Activated CD4-positive, alpha-beta memory T cell treated with anti-CD3 and anti-CD28 coated beads, Interleukin-2, amount 10 ng/mL, durations not matched to agents 7 days and 5 days (primary cell): Measurements from ENCODE around the gene DOLPP1. TPM values are rescaled to one million over a fixed set of nuclear protein-coding genes. Genes with fewer than 3 reads are reported as not detected.

Experiments used
- CTCF ChIA-PET: fragments of 350-600 bp; sonication (Branson Sonifier 250); formaldehyde crosslinking; loops from one replicate; lab custom pipeline; 2021; ENCODE audit warnings: antibody characterized with exemption, inconsistent platforms; lab: Charles Lee
- POLR2A ChIA-PET: fragments of 350-600 bp; sonication (Branson Sonifier 250); formaldehyde crosslinking; loops from one replicate; lab custom pipeline; 2021; ENCODE audit warnings: antibody characterized with exemption; lab: Charles Lee
- DNase-seq: peaks from one replicate; pipeline ENCODE4 v3.0.0-alpha.2; 2020
- H3K27ac Mint-ChIP-seq: one replicate; pipeline ENCODE4 v1.8.0; 2021; ENCODE audit warnings: mild to moderate bottlenecking, mixed read lengths
- H3K27me3 Mint-ChIP-seq: one replicate; pipeline ENCODE4 v1.8.0; 2021; ENCODE audit warnings: mixed read lengths
- H3K36me3 Mint-ChIP-seq: one replicate; pipeline ENCODE4 v1.8.0; 2021; ENCODE audit warnings: low read depth, mixed read lengths
- H3K4me1 Mint-ChIP-seq: one replicate; pipeline ENCODE4 v1.8.0; 2021; ENCODE audit warnings: mixed read lengths
- H3K4me3 Mint-ChIP-seq: one replicate; pipeline ENCODE4 v1.8.0; 2021; ENCODE audit warnings: mild to moderate bottlenecking, mixed read lengths
- H3K9me3 Mint-ChIP-seq: one replicate; pipeline ENCODE4 v1.8.0; 2021; ENCODE audit warnings: mixed read lengths
- total RNA-seq, 2 experiments: library from RNA; stranded (reverse); gene quantifications; one replicate each; pipeline ENCODE4 v1.2.3, GENCODE V29; 2021

Gene DOLPP1
- total RNA-seq, 2 experiments from 2014 or later: 12.9 to 16.3 TPM

GRCh38 chr9:129138476-129139232 is 57.7 kb downstream of the DOLPP1 start:
- CTCF ChIA-PET: interaction anchor here (0.8 to 9.4 kb wide), 23 partner anchors 8 to 647 kb away, joined by 3 to 112 read pairs (median 4); partner anchors contain the start of genes DOLPP1, IER5L and NTMT1
- H3K4me1 Mint-ChIP-seq: peaks cover 38% of the 10 kb centered on the region
- peaks cover 37% of the 10 kb centered on the region for H3K36me3 Mint-ChIP-seq
- peak overlapping the region; percentile 96 for H3K27ac Mint-ChIP-seq
- H3K4me3 Mint-ChIP-seq: no peak overlapping the region
- no peak for DNase-seq
- POLR2A ChIA-PET: interaction anchor here (0.8 to 3.4 kb wide), 10 partner anchors 16 to 499 kb away, joined by 3 to 34 read pairs (median 9); partner anchors contain the start of genes C9orf50 and NTMT1
- H3K27me3 Mint-ChIP-seq: no peaks in the 10 kb centered on the region
- no peaks in the 10 kb centered on the region for H3K9me3 Mint-ChIP-seq

- CTCF ChIA-PET: interaction anchor here (0.6 to 9.4 kb wide), 39 partner anchors 9 to 646 kb away, joined by 3 to 112 read pairs (median 4); partner anchors contain the start of genes C9orf50, DOLPP1, IER5L and NTMT1
- Mint-ChIP-seq H3K4me3 (peak overlapping the region; percentile 77), H3K27ac (peak overlapping the region; percentile 96), H3K4me1 (peaks cover 38% of the 10 kb centered on the region), H3K27me3 (no peaks in the 10 kb centered on the region), H3K9me3 (no peaks in the 10 kb centered on the region), H3K36me3 (peaks cover 39% of the 10 kb centered on the region)
- POLR2A ChIA-PET: interaction anchor here (0.8 to 3.4 kb wide), 19 partner anchors 8 to 665 kb away, joined by 3 to 34 read pairs (median 5); partner anchors contain the start of genes C9orf50, IER5L and NTMT1
- peak; percentile 81 for DNase-seq
Measured at GRCh38 chr9:129139233-129139992, 58.5 kb downstream of the DOLPP1 start.

GRCh38 chr9:129139993-129140396 is 59.1 kb downstream of the DOLPP1 start:
- H3K36me3 Mint-ChIP-seq: peaks cover 36% of the 10 kb centered on the region
- H3K4me3 Mint-ChIP-seq: peak overlapping the region; percentile 77
- POLR2A ChIA-PET: interaction anchor here (0.8 to 3.4 kb wide), 17 partner anchors 8 to 664 kb away, joined by 3 to 34 read pairs (median 5); partner anchors contain the start of genes C9orf50, IER5L and NTMT1

More at GRCh38 chr9:129139993-129140396, 59.1 kb downstream of the DOLPP1 start:
- H3K27ac Mint-ChIP-seq: peak overlapping the region; percentile 96
- DNase-seq: peak; percentile 87
- H3K9me3 Mint-ChIP-seq: no peaks in the 10 kb centered on the region
- CTCF ChIA-PET: interaction anchor here (0.6 to 9.4 kb wide), 31 partner anchors 9 to 645 kb away, joined by 3 to 112 read pairs (median 4); partner anchors contain the start of genes C9orf50, IER5L and NTMT1
- H3K27me3 Mint-ChIP-seq: no peaks in the 10 kb centered on the region
- peaks cover 38% of the 10 kb centered on the region for H3K4me1 Mint-ChIP-seq

Other genes with a start within 250 kb of the DOLPP1 start
- 10 to 100 TPM; 12.7 to 14.8 TPM for gene KYAT1, start 199.2 kb upstream of the DOLPP1 start, total RNA-seq
- 10 to 100 TPM; 37.1 to 38.1 TPM for gene LRRC8A, start 199.0 kb upstream of the DOLPP1 start, total RNA-seq
- 1 to 10 TPM; 1.1 to 1.4 TPM for gene PHYHD1, start 160.1 kb upstream of the DOLPP1 start, total RNA-seq
- gene DOLK, start 133.5 kb upstream of the DOLPP1 start, total RNA-seq: 1 to 10 TPM; 7.0 TPM
- 10 to 100 TPM; 65.8 to 73.6 TPM for gene NUP188, start 133.4 kb upstream of the DOLPP1 start, total RNA-seq
- gene SH3GLB2, start 52.8 kb upstream of the DOLPP1 start, total RNA-seq: 10 to 100 TPM; 87.0 to 90.5 TPM
- 10 to 100 TPM; 36.5 to 40.9 TPM for gene MIGA2, start 44.5 kb upstream of the DOLPP1 start, total RNA-seq
- 10 to 100 TPM; 17.3 to 18.2 TPM for gene CRAT, start 29.7 kb downstream of the DOLPP1 start, total RNA-seq
- gene PTPA, start 30.3 kb downstream of the DOLPP1 start, total RNA-seq: 10 to 100 TPM; 88.3 to 97.7 TPM
- 1 to 10 TPM; 2.4 to 3.0 TPM for gene IER5L, start 97.2 kb downstream of the DOLPP1 start, total RNA-seq